Activated CD4-positive, alpha-beta memory T cell treated with anti-CD3 and anti-CD28 coated beads for 36 hours (primary cell): ENCODE data around the gene DGKZ. TPM values are rescaled to one million over a fixed set of nuclear protein-coding genes. Genes with fewer than 3 reads are reported as not detected.
A peak's percentile ranks its signal among the peaks of the same experiment; 100 is the strongest.

Experiments used
- CTCF ChIA-PET: fragments of 350-600 bp; sonication (Branson Sonifier 250); formaldehyde crosslinking; loops from one replicate; lab custom pipeline; 2021; ENCODE audit warnings: antibody characterized with exemption, inconsistent platforms; lab: Charles Lee
- POLR2A ChIA-PET: fragments of 350-600 bp; sonication (Branson Sonifier 250); formaldehyde crosslinking; loops from one replicate; lab custom pipeline; 2021; ENCODE audit warnings: antibody characterized with exemption; lab: Charles Lee
- DNase-seq: peaks from one replicate; pipeline ENCODE4 v3.0.0-alpha.2; 2020
- H3K27ac Mint-ChIP-seq: one replicate; pipeline ENCODE4 v1.8.0; 2021; ENCODE audit warnings: mixed read lengths
- H3K27me3 Mint-ChIP-seq: one replicate; pipeline ENCODE4 v1.8.0; 2021; ENCODE audit warnings: mixed read lengths
- H3K36me3 Mint-ChIP-seq: one replicate; pipeline ENCODE4 v1.8.0; 2021; ENCODE audit warnings: mixed read lengths
- H3K4me1 Mint-ChIP-seq: one replicate; pipeline ENCODE4 v1.8.0; 2021; ENCODE audit warnings: low read depth, mixed read lengths
- H3K4me3 Mint-ChIP-seq: one replicate; pipeline ENCODE4 v1.8.0; 2021; ENCODE audit warnings: mild to moderate bottlenecking, mixed read lengths
- H3K9me3 Mint-ChIP-seq: one replicate; pipeline ENCODE4 v1.8.0; 2021; ENCODE audit warnings: mixed read lengths
- intact Hi-C: fragments of 100-400 bp; cut with micrococcal nuclease; formaldehyde crosslinking; loops from one replicate; pipeline ENCODE4 v1.15.1; 2023
- total RNA-seq, 2 experiments: library from RNA; stranded (reverse); gene quantifications; one replicate each; pipeline ENCODE4 v1.2.3, GENCODE V29; 2021

The DGKZ gene
- total RNA-seq, 2 experiments from 2014 or later, result 85.3 to 88.7 TPM

- H3K4me1 Mint-ChIP-seq, result peaks cover 50% of the 10 kb centered on the region
- H3K27ac Mint-ChIP-seq, result no peak overlapping the region
- no peak for DNase-seq
- ChIA-PET POLR2A (interaction anchor here (1.2 kb wide), 2 partner anchors 12 to 17 kb away, joined by 5 to 6 read pairs; partner anchors contain the start of gene DGKZ), CTCF (interaction anchor here (0.9 to 7.6 kb wide), 12 partner anchors 13 to 207 kb away, joined by 3 to 52 read pairs (median 9); partner anchors contain the start of gene DGKZ)
- no peaks in the 10 kb centered on the region for H3K9me3 Mint-ChIP-seq
- intact Hi-C loops, result no loop called here
- H3K36me3 Mint-ChIP-seq, result no peaks in the 10 kb centered on the region
- no peaks in the 10 kb centered on the region for H3K27me3 Mint-ChIP-seq
- H3K4me3 Mint-ChIP-seq, result no peak overlapping the region
These were observed 17.1 kb upstream of the DGKZ start for GRCh38 chr11:46330154-46330553.

GRCh38 chr11:46330563-46331281 lies 16.5 kb upstream of the DGKZ start:
- ChIA-PET CTCF (interaction anchor here (0.9 to 7.6 kb wide), 13 partner anchors 13 to 207 kb away, joined by 3 to 52 read pairs (median 8); partner anchors contain the start of gene DGKZ), POLR2A (interaction anchor here (1.2 kb wide), 2 partner anchors 12 to 16 kb away, joined by 5 to 6 read pairs; partner anchors contain the start of gene DGKZ)
- H3K4me1 Mint-ChIP-seq, result peaks cover 54% of the 10 kb centered on the region
- H3K27me3 Mint-ChIP-seq, result no peaks in the 10 kb centered on the region
- no peaks in the 10 kb centered on the region for H3K9me3 Mint-ChIP-seq
- intact Hi-C loops, result loop anchor here (1.0 kb wide), 1 partner anchor 16 kb away; no protein-coding TSS in a partner anchor
- H3K36me3 Mint-ChIP-seq, result no peaks in the 10 kb centered on the region
- peak overlapping the region; percentile 66 for H3K27ac Mint-ChIP-seq
- DNase-seq, result no peak
- peak overlapping the region; percentile 23 for H3K4me3 Mint-ChIP-seq

- H3K4me1 Mint-ChIP-seq, result peaks cover 62% of the 10 kb centered on the region
- ChIA-PET CTCF (interaction anchor here (1.0 to 7.6 kb wide), 14 partner anchors 13 to 93 kb away, joined by 3 to 52 read pairs (median 7); partner anchors contain the start of gene DGKZ), POLR2A (interaction anchor here (0.8 to 2.0 kb wide), 5 partner anchors 9 to 88 kb away, joined by 3 to 6 read pairs (median 5); partner anchors contain the start of gene DGKZ)
- DNase-seq, result peak; percentile 64
- H3K4me3 Mint-ChIP-seq, result peak overlapping the region; percentile 31
- no peaks in the 10 kb centered on the region for H3K27me3 Mint-ChIP-seq
- intact Hi-C loops, result loop anchor here (1.0 kb wide), 1 partner anchor 15 kb away; no protein-coding TSS in a partner anchor
- peak overlapping the region; percentile 66 for H3K27ac Mint-ChIP-seq
- H3K9me3 Mint-ChIP-seq, result no peaks in the 10 kb centered on the region
- no peaks in the 10 kb centered on the region for H3K36me3 Mint-ChIP-seq
These were observed 15.8 kb upstream of the DGKZ start for GRCh38 chr11:46331282-46331984.

GRCh38 chr11:46332093-46332567 lies 15.1 kb upstream of the DGKZ start:
- POLR2A ChIA-PET, result interaction anchor here (0.8 to 2.0 kb wide), 4 partner anchors 8 to 89 kb away, joined by 3 to 5 read pairs (median 4); no protein-coding TSS in a partner anchor
- Mint-ChIP-seq H3K27me3 (no peaks in the 10 kb centered on the region), H3K4me1 (peaks cover 66% of the 10 kb centered on the region), H3K9me3 (no peaks in the 10 kb centered on the region), H3K4me3 (peak overlapping the region; percentile 59), H3K36me3 (no peaks in the 10 kb centered on the region), H3K27ac (peak overlapping the region; percentile 8)
- CTCF ChIA-PET, result interaction anchor here (0.8 to 7.6 kb wide), 10 partner anchors 12 to 94 kb away, joined by 3 to 52 read pairs (median 6); partner anchors contain the start of gene DGKZ
- intact Hi-C loops, result no loop called here
- no peak for DNase-seq

GRCh38 chr11:46332568-46333393 lies 14.5 kb upstream of the DGKZ start:
- H3K27ac Mint-ChIP-seq, result peak overlapping the region; percentile 8
- H3K4me1 Mint-ChIP-seq, result peaks cover 67% of the 10 kb centered on the region

GRCh38 chr11:46333394-46333947 lies 13.8 kb upstream of the DGKZ start:
- Mint-ChIP-seq H3K4me1 (peaks cover 69% of the 10 kb centered on the region), H3K27me3 (no peaks in the 10 kb centered on the region), H3K36me3 (no peaks in the 10 kb centered on the region), H3K27ac (no peak overlapping the region), H3K4me3 (peak overlapping the region; percentile 73), H3K9me3 (no peaks in the 10 kb centered on the region)
- peak; percentile 48 for DNase-seq
- ChIA-PET CTCF (interaction anchor here (0.6 to 7.6 kb wide), 7 partner anchors 11 to 1471 kb away, joined by 3 to 52 read pairs (median 6); partner anchors contain the start of gene DGKZ), POLR2A (interaction anchor here (2.0 kb wide), 1 partner anchor 90 kb away, joined by 5 read pairs; no protein-coding TSS in a partner anchor)
- intact Hi-C loops, result no loop called here

More at GRCh38 chr11:46332568-46333393, 14.5 kb upstream of the DGKZ start:
- Mint-ChIP-seq H3K36me3 (no peaks in the 10 kb centered on the region), H3K4me3 (peak overlapping the region; percentile 73), H3K9me3 (no peaks in the 10 kb centered on the region), H3K27me3 (no peaks in the 10 kb centered on the region)
- CTCF ChIA-PET, result interaction anchor here (0.6 to 7.6 kb wide), 12 partner anchors 12 to 1471 kb away, joined by 3 to 52 read pairs (median 6); partner anchors contain the start of gene DGKZ
- DNase-seq, result peak; percentile 64
- POLR2A ChIA-PET, result interaction anchor here (0.8 to 2.0 kb wide), 4 partner anchors 8 to 89 kb away, joined by 3 to 5 read pairs (median 4); no protein-coding TSS in a partner anchor
- intact Hi-C loops, result no loop called here

GRCh38 chr11:46334211-46334610 lies 13.1 kb upstream of the DGKZ start:
- POLR2A ChIA-PET, result no interaction called here
- H3K27me3 Mint-ChIP-seq, result no peaks in the 10 kb centered on the region
- peaks cover 75% of the 10 kb centered on the region for H3K4me1 Mint-ChIP-seq
- no peaks in the 10 kb centered on the region for H3K9me3 Mint-ChIP-seq
- peak overlapping the region; percentile 73 for H3K4me3 Mint-ChIP-seq
- intact Hi-C loops, result no loop called here
- DNase-seq, result no peak
- CTCF ChIA-PET, result interaction anchor here (1.1 to 7.6 kb wide), 4 partner anchors 10 to 96 kb away, joined by 4 to 52 read pairs (median 8); partner anchors contain the start of gene DGKZ
- no peaks in the 10 kb centered on the region for H3K36me3 Mint-ChIP-seq
- no peak overlapping the region for H3K27ac Mint-ChIP-seq

GRCh38 chr11:46335271-46335670 lies 12.0 kb upstream of the DGKZ start:
- Mint-ChIP-seq H3K27ac (no peak overlapping the region), H3K9me3 (no peaks in the 10 kb centered on the region), H3K27me3 (no peaks in the 10 kb centered on the region), H3K4me1 (peaks cover 70% of the 10 kb centered on the region), H3K36me3 (no peaks in the 10 kb centered on the region), H3K4me3 (no peak overlapping the region)
- CTCF ChIA-PET, result interaction anchor here (1.1 to 7.6 kb wide), 3 partner anchors 9 to 26 kb away, joined by 3 to 52 read pairs (median 4); partner anchors contain the start of gene DGKZ
- intact Hi-C loops, result no loop called here
- POLR2A ChIA-PET, result no interaction called here
- DNase-seq, result no peak

- CTCF ChIA-PET, result interaction anchor here (0.9 to 7.6 kb wide), 3 partner anchors 9 to 97 kb away, joined by 3 to 52 read pairs (median 3); partner anchors contain the start of gene DGKZ
- Mint-ChIP-seq H3K4me3 (no peak overlapping the region), H3K36me3 (no peaks in the 10 kb centered on the region), H3K9me3 (no peaks in the 10 kb centered on the region), H3K27me3 (no peaks in the 10 kb centered on the region), H3K4me1 (peaks cover 63% of the 10 kb centered on the region), H3K27ac (peak overlapping the region; percentile 50)
- intact Hi-C loops, result no loop called here
- POLR2A ChIA-PET, result no interaction called here
- no peak for DNase-seq
These were observed 11.2 kb upstream of the DGKZ start for GRCh38 chr11:46335890-46336562.

- Mint-ChIP-seq H3K4me3 (no peak overlapping the region), H3K9me3 (no peaks in the 10 kb centered on the region), H3K36me3 (no peaks in the 10 kb centered on the region), H3K4me1 (peaks cover 63% of the 10 kb centered on the region), H3K27ac (no peak overlapping the region), H3K27me3 (no peaks in the 10 kb centered on the region)
- DNase-seq, result no peak
- intact Hi-C loops, result no loop called here
- ChIA-PET POLR2A (no interaction called here), CTCF (interaction anchor here (0.9 to 7.6 kb wide), 2 partner anchors 8 to 98 kb away, joined by 3 to 52 read pairs; partner anchors contain the start of gene DGKZ)
These were observed 10.6 kb upstream of the DGKZ start for GRCh38 chr11:46336563-46337180.
